ENCODE data around the gene RAB13. TPM values are rescaled to one million over a fixed set of nuclear protein-coding genes. Genes with fewer than 3 reads are reported as not detected.

Gene RAB13
- total and polyA plus RNA-seq, 2 of the 13 experiments (the other 11 are each of a cell fraction or from before 2014, with no cell fraction given), result 15.9 to 24.7 TPM

- TF ChIP-seq ZNF609 (CRISPR knock-in tag; IDR thresholded peaks at IDR 0.05; ENCODE audit: borderline replicate concordance), result no peak
- 0 out of 2 replicates have a peak, but pooled peaks have one; percentile 3 for TF ChIP-seq HNF1B (CRISPR knock-in tag; IDR thresholded peaks at IDR 0.05)
- peak; percentile 75; the same call in 1 of the 2 replicates for TF ChIP-seq BRCA1 (CRISPR knock-in tag; IDR thresholded peaks at IDR 0.05)
- TF ChIP-seq ATAD3A (CRISPR knock-in tag; IDR thresholded peaks at IDR 0.05), result no peak
- TF ChIP-seq ZBTB49 (CRISPR knock-in tag; IDR thresholded peaks at IDR 0.05; ENCODE audit: borderline replicate concordance), result 0 out of 2 replicates have a peak, but pooled peaks have one; percentile 37
- no peak for TF ChIP-seq GATAD1 (CRISPR knock-in tag; IDR thresholded peaks at IDR 0.05)
- 0 out of 2 replicates have a peak, but pooled peaks have one; percentile 9 for TF ChIP-seq ZSCAN12 (CRISPR knock-in tag; IDR thresholded peaks at IDR 0.05)
- TF ChIP-seq ETV6 (CRISPR knock-in tag; conservative IDR thresholded peaks at IDR 0.05), result no peak; the same call in 1 of the 2 replicates
- TF ChIP-seq CSRNP1 (CRISPR knock-in tag; IDR thresholded peaks at IDR 0.05), result no peak
- TF ChIP-seq TEAD2 (CRISPR knock-in tag; IDR thresholded peaks at IDR 0.05), result 0 out of 2 replicates have a peak, but pooled peaks have one; percentile 66
- 0 out of 2 replicates have a peak, but pooled peaks have one; percentile 17 for TF ChIP-seq MIER2 (CRISPR knock-in tag; IDR thresholded peaks at IDR 0.05)
- TF ChIP-seq CHCHD3 (CRISPR knock-in tag; IDR thresholded peaks at IDR 0.05), result no peak
- peak; percentile 62; the same call in 1 of the 2 replicates for TF ChIP-seq MED13 (CRISPR knock-in tag; IDR thresholded peaks at IDR 0.05)
- peak; percentile 6 for TF ChIP-seq RBM39 (IDR thresholded peaks at IDR 0.05; ENCODE audit: low read depth, low read length, poor library complexity, severe bottlenecking)
Observed at GRCh38 chr1:153976819-153977249, 9.3 kb downstream of the RAB13 start (continued).
